ENCODE measurements around the gene PRUNE2. TPM values are rescaled to one million over a fixed set of nuclear protein-coding genes. Genes with fewer than 3 reads are reported as not detected.

The PRUNE2 gene
- total RNA-seq, 2 experiments from 2014 or later, result 0.53 to 0.57 TPM

GRCh38 chr9:76634356-76635054 lies 271.4 kb downstream of the PRUNE2 start:
- peaks cover 5% of the 10 kb centered on the region for H3K27me3 Mint-ChIP-seq
- ChIA-PET POLR2A (no interaction called here), CTCF (interaction anchor here (0.6 kb wide), 1 partner anchor 24 kb away, joined by 3 read pairs; no protein-coding TSS in a partner anchor)
- intact Hi-C loops (cut with DNase I, micrococcal nuclease), result no loop called here
- H3K4me3 Mint-ChIP-seq, result no peak overlapping the region
- no peak for DNase-seq
- H3K9me3 Mint-ChIP-seq (ENCODE audit: low read depth), result no peaks in the 10 kb centered on the region
- no peak overlapping the region for H3K27ac Mint-ChIP-seq
- ATAC-seq, result no peak
- H3K36me3 Mint-ChIP-seq (ENCODE audit: low read depth), result no peaks in the 10 kb centered on the region
- peaks cover 9% of the 10 kb centered on the region for H3K4me1 Mint-ChIP-seq

GRCh38 chr9:76630916-76631315 lies 275.0 kb downstream of the PRUNE2 start:
- Mint-ChIP-seq H3K36me3 (ENCODE audit: low read depth) (no peaks in the 10 kb centered on the region), H3K9me3 (ENCODE audit: low read depth) (no peaks in the 10 kb centered on the region), H3K4me3 (no peak overlapping the region), H3K4me1 (peaks cover 4% of the 10 kb centered on the region), H3K27ac (no peak overlapping the region), H3K27me3 (peaks cover 7% of the 10 kb centered on the region)
- ChIA-PET CTCF (interaction anchor here (1.5 kb wide), 1 partner anchor 183 kb away, joined by 3 read pairs; no protein-coding TSS in a partner anchor), POLR2A (interaction anchor here (0.6 kb wide), 1 partner anchor 144 kb away, joined by 8 read pairs; no protein-coding TSS in a partner anchor)
- intact Hi-C loops (cut with DNase I, micrococcal nuclease), result no loop called here
- DNase-seq (no peak), ATAC-seq (no peak)

DNA sequence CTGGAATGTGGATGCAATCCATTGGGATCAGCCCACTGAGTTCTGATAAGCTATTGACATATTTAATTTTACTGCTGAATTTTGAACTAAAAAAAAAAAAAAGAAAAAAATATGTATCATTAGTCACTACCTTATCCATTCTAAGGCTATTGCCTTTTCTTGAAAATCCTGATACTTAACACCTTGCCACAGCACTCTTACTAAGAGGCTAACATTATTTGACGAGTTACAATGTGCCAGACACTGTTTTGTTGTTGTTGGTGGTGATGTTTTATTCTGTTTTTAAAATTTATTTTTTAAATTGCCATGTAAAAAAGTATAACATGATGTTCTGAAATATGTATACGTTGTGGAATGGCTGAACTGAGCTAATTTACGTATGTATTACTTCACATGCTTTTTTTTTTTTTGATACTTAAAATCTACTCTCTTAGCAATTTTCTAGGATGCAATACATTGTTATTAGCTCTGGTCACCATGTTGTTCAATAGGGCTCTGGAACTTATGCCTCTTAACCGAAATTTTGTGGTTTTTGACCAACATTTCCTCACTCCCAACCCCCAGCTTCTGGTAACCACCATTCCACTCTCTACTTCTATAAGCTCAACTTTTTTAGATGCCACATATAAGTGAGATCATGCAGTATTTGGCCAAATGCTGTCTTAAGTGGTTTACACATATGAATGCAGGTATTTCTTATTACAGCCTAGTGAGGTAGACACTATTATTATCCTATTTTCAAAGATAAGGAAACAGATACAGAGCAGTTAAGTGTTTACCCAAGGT lies 276.5 kb downstream of the PRUNE2 start:
- Mint-ChIP-seq H3K4me1 (peaks cover 4% of the 10 kb centered on the region), H3K36me3 (ENCODE audit: low read depth) (no peaks in the 10 kb centered on the region), H3K9me3 (ENCODE audit: low read depth) (no peaks in the 10 kb centered on the region), H3K27ac (no peak overlapping the region), H3K4me3 (no peak overlapping the region), H3K27me3 (peaks cover 9% of the 10 kb centered on the region)
- POLR2A ChIA-PET, result no interaction called here
- peak; percentile 12 for ATAC-seq
- CTCF ChIA-PET, result interaction anchor here (0.6 kb wide), 2 partner anchors 106 to 715 kb away, joined by 3 to 4 read pairs; no protein-coding TSS in a partner anchor
- intact Hi-C loops (cut with DNase I, micrococcal nuclease), result no loop called here
- DNase-seq, result no peak

DNA sequence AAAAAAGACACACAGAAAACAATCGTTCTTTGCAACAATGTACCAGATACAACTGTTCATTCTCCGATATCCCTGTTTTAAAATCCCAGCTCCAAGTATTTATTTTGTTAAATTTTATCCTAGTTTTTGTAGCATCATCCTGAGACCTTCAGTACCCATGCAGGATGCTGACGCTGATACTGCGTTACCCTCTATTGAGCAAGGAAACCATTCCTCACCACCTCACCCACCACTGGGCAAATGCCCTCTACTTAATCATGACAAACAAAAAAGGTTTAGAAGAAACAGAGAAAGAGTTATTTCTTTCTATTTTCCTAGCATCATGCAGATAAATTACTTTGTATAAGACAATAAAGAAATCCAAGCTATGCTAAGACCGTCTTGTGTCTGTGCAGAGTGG lies 277.8 kb downstream of the PRUNE2 start:
- ATAC-seq (no peak), DNase-seq (no peak)
- ChIA-PET CTCF (no interaction called here), POLR2A (no interaction called here)
- Mint-ChIP-seq H3K36me3 (ENCODE audit: low read depth) (no peaks in the 10 kb centered on the region), H3K4me1 (peaks cover 4% of the 10 kb centered on the region), H3K4me3 (no peak overlapping the region), H3K9me3 (ENCODE audit: low read depth) (no peaks in the 10 kb centered on the region), H3K27ac (no peak overlapping the region), H3K27me3 (peaks cover 9% of the 10 kb centered on the region)
- intact Hi-C loops (cut with DNase I, micrococcal nuclease), result no loop called here

DNA sequence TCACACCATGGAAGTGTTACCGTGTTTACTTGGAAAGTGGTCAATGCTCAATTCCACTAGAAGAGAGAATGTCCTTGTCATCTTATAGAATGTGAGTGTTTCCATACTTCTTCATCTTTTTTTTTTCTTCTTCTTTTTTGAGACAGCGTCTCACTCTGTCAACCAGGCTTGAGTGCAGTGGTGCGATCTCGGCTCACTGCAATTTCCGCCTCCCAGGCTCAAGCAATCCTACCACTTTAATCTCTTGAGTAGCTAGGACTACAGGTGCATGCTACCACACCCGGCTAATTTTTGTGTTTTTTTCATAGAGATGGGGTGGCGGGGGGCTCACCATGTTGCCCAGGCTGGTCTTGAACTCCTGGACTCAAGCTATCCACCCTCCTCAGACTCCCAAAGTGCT lies 278.9 kb downstream of the PRUNE2 start:
- H3K36me3 Mint-ChIP-seq (ENCODE audit: low read depth), result no peaks in the 10 kb centered on the region
- intact Hi-C loops (cut with DNase I, micrococcal nuclease), result no loop called here
- POLR2A ChIA-PET, result interaction anchor here (0.7 kb wide), 1 partner anchor 248 kb away, joined by 5 read pairs; no protein-coding TSS in a partner anchor
- H3K27me3 Mint-ChIP-seq, result peaks cover 11% of the 10 kb centered on the region
- no peak overlapping the region for H3K4me3 Mint-ChIP-seq
- DNase-seq (no peak), ATAC-seq (no peak)
- CTCF ChIA-PET, result no interaction called here
- no peaks in the 10 kb centered on the region for H3K9me3 Mint-ChIP-seq (ENCODE audit: low read depth)
- H3K4me1 Mint-ChIP-seq, result peaks cover 4% of the 10 kb centered on the region
- no peak overlapping the region for H3K27ac Mint-ChIP-seq

- Mint-ChIP-seq H3K27me3 (peaks cover 9% of the 10 kb centered on the region), H3K36me3 (ENCODE audit: low read depth) (no peaks in the 10 kb centered on the region), H3K4me3 (no peak overlapping the region), H3K27ac (no peak overlapping the region), H3K9me3 (ENCODE audit: low read depth) (no peaks in the 10 kb centered on the region), H3K4me1 (peaks cover 4% of the 10 kb centered on the region)
- intact Hi-C loops (cut with DNase I, micrococcal nuclease), result no loop called here
- POLR2A ChIA-PET, result no interaction called here
- DNase-seq (no peak), ATAC-seq (no peak)
- CTCF ChIA-PET, result no interaction called here
These were observed 279.8 kb downstream of the PRUNE2 start for GRCh38 chr9:76626141-76626540.

DNA sequence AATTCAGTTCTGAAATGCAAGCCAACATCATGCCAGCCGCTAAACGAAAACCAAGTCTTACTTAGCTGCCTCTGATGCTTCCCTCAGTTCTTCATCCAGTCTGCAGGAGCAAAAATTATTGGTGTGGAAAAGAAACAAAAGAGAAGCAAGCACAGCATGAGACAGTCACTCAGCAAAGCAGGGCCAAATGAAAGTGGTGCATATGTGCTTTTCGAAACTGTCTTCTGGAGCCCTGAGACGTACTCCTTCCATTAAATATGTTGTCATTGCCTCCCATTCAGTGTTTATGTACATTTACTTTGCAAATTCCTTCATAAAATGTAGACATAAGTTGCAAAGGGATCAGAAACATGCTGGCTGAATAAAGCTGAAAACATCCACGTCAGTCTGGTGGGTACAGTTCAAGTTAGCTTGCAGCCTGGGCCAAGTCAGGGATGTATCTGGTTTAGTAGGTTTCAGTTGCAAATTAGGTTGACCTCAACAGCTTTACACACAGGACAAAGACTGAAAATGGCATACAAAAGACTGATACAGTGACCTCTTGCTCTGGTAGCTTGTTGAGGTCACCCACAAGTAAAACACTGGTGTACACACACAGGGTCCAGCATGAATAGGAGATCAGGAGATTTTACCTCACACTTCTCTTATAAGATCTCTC lies 281.4 kb downstream of the PRUNE2 start:
- H3K9me3 Mint-ChIP-seq (ENCODE audit: low read depth), result no peaks in the 10 kb centered on the region

DNA sequence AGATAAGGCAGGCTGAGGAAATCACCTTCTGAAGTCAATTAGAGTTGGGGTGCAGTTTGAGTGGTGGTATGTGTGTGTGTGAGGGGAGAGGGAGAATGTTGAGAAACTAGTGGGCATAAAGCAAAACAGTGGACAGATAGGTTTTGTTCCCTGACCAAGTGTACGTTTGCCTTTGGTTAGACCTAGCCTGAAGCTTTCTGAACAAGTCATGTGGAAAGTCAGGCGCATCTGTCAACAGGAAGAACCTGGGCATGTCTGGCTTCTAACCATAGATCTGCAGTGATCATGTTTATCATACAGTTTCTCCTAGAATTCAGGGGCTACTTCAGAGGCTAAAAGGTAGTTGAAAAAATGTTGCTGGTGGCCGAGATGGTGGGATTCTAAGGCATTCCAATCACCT lies 284.9 kb downstream of the PRUNE2 start:
- H3K9me3 Mint-ChIP-seq (ENCODE audit: low read depth), result no peaks in the 10 kb centered on the region
- ChIA-PET CTCF (no interaction called here), POLR2A (interaction anchor here (0.6 kb wide), 1 partner anchor 53 kb away, joined by 4 read pairs; no protein-coding TSS in a partner anchor)
- no peaks in the 10 kb centered on the region for H3K4me1 Mint-ChIP-seq
- H3K27ac Mint-ChIP-seq, result no peak overlapping the region
- H3K36me3 Mint-ChIP-seq (ENCODE audit: low read depth), result no peaks in the 10 kb centered on the region
- ATAC-seq (no peak), DNase-seq (no peak)
- H3K4me3 Mint-ChIP-seq, result no peak overlapping the region
- intact Hi-C loops (cut with DNase I, micrococcal nuclease), result no loop called here
- peaks cover 12% of the 10 kb centered on the region for H3K27me3 Mint-ChIP-seq

More for the DNA sequence above, 281.4 kb downstream of the PRUNE2 start:
- ATAC-seq, result no peak
- ChIA-PET CTCF (no interaction called here), POLR2A (no interaction called here)
- H3K4me3 Mint-ChIP-seq, result no peak overlapping the region
- intact Hi-C loops (cut with DNase I, micrococcal nuclease), result no loop called here
- H3K27me3 Mint-ChIP-seq, result peaks cover 11% of the 10 kb centered on the region
- no peaks in the 10 kb centered on the region for H3K36me3 Mint-ChIP-seq (ENCODE audit: low read depth)
- no peak overlapping the region for H3K27ac Mint-ChIP-seq
- H3K4me1 Mint-ChIP-seq, result peaks cover under 1% of the 10 kb centered on the region
- no peak for DNase-seq

GRCh38 chr9:76620581-76620980 lies 285.3 kb downstream of the PRUNE2 start:
- no peaks in the 10 kb centered on the region for H3K4me1 Mint-ChIP-seq
- ATAC-seq (no peak), DNase-seq (no peak)
- no peaks in the 10 kb centered on the region for H3K36me3 Mint-ChIP-seq (ENCODE audit: low read depth)
- H3K9me3 Mint-ChIP-seq (ENCODE audit: low read depth), result no peaks in the 10 kb centered on the region
- ChIA-PET POLR2A (no interaction called here), CTCF (interaction anchor here (0.6 kb wide), 1 partner anchor 132 kb away, joined by 3 read pairs; no protein-coding TSS in a partner anchor)
- no peak overlapping the region for H3K4me3 Mint-ChIP-seq
- intact Hi-C loops (cut with DNase I, micrococcal nuclease), result no loop called here
- no peak overlapping the region for H3K27ac Mint-ChIP-seq
- peaks cover 14% of the 10 kb centered on the region for H3K27me3 Mint-ChIP-seq

- ChIA-PET CTCF (interaction anchor here (0.5 kb wide), 1 partner anchor 41 kb away, joined by 3 read pairs; no protein-coding TSS in a partner anchor), POLR2A (no interaction called here)
- H3K27me3 Mint-ChIP-seq, result peaks cover 18% of the 10 kb centered on the region
- H3K36me3 Mint-ChIP-seq (ENCODE audit: low read depth), result no peaks in the 10 kb centered on the region
- no peaks in the 10 kb centered on the region for H3K9me3 Mint-ChIP-seq (ENCODE audit: low read depth)
- DNase-seq (no peak), ATAC-seq (no peak)
- intact Hi-C loops (cut with DNase I, micrococcal nuclease), result no loop called here
- peaks cover 5% of the 10 kb centered on the region for H3K4me1 Mint-ChIP-seq
- H3K27ac Mint-ChIP-seq, result no peak overlapping the region
- no peak overlapping the region for H3K4me3 Mint-ChIP-seq
These were observed 286.3 kb downstream of the PRUNE2 start for GRCh38 chr9:76619640-76620039.

GRCh38 chr9:76619197-76619596 lies 286.7 kb downstream of the PRUNE2 start:
- POLR2A ChIA-PET, result no interaction called here
- Mint-ChIP-seq H3K36me3 (ENCODE audit: low read depth) (no peaks in the 10 kb centered on the region), H3K4me1 (peaks cover 5% of the 10 kb centered on the region), H3K9me3 (ENCODE audit: low read depth) (no peaks in the 10 kb centered on the region), H3K27ac (no peak overlapping the region), H3K4me3 (no peak overlapping the region), H3K27me3 (peaks cover 19% of the 10 kb centered on the region)
- DNase-seq, result no peak
- intact Hi-C loops (cut with DNase I, micrococcal nuclease), result no loop called here
- ATAC-seq, result no peak
- CTCF ChIA-PET, result interaction anchor here (0.5 kb wide), 1 partner anchor 42 kb away, joined by 3 read pairs; no protein-coding TSS in a partner anchor

Data from activated CD4-positive, alpha-beta T cell treated with anti-CD3 and anti-CD28 coated beads for 36 hours (primary cell).